Measurements from ENCODE around the gene RNU6-1. TPM values are rescaled to one million over a fixed set of nuclear protein-coding genes. Genes with fewer than 3 reads are reported as not detected.

Gene RNU6-1
- polyA plus RNA-seq, 2 donors: not detected

DNA sequence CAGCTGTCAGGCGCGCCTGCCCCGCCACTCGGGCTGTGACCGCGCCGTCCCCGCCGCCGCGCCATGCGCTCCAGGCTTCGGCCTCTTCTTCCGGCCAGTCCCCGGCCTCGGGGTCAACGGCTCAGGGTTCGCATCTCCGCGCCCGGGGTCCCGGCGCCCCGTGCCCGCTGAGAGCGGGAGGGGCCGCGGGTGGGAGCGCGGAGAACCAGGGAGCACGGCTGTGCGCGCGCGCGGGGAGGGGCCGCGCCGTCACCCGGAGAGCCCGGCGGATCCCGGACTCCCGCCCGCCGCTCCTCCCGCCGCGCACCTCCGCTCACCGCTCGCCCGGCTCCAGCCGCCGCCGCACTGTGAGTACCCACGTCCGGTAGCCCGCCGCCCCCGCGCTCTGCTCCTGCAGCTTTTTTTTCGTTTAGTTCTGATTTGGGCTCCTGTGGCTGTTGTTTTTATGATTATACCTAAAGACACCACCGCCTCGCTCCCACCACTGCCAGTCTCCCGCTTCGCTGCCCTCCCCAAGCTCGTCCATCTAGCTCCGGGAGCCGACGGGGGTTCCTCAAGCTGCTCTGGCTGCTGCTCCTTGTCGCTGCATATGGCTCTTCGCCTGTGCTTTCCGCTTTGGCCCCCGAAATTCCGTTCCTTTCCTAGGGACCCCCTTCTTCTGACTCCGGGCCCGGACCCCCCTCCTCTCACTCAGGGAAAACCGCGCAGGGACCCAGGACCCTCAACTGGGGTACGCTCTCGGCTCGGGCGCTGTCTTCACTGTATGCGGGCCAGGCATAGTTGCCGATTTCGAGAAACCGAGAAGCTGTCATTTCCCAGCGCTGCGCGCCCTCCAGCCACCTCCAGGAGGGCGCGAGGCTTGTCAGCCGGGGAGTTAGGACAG lies 16.3 kb downstream of the RNU6-1 start:
- peaks cover 29 to 63% of the 10 kb centered on the region in 2 donors for H3K27me3 ChIP-seq (ENCODE audit: control insufficient read depth in 1 of 2, insufficient read depth in 2 of 2, low read length in 2 of 2)
- H3K4me1 ChIP-seq (ENCODE audit: control insufficient read depth in 2 of 2, insufficient read depth in 2 of 2, low read length in 1 of 2): peaks cover 30 to 35% of the 10 kb centered on the region in 2 donors
- H3K9me3 ChIP-seq (ENCODE audit: control insufficient read depth in 2 of 2, insufficient read depth in 1 of 2, low read depth in 1 of 2, low read length in 1 of 2): peaks cover 3 to 10% of the 10 kb centered on the region in 2 donors
- WGBS, 2 donors: 3 to 4% methylated on average over 45 to 94 of the region's 94 CpGs
- no peaks in the 10 kb centered on the region for H3K36me3 ChIP-seq (ENCODE audit: control insufficient read depth in 2 of 2, insufficient read depth in 2 of 2, low read length in 1 of 2)
- no peak overlapping the region for H3K27ac ChIP-seq (ENCODE audit: low read depth in 2 of 2, low read length in 1 of 2)
- H3K4me3 ChIP-seq (ENCODE audit: low read depth in 1 of 2, low read length in 2 of 2): peak overlapping the region; percentile 25 to 47

DNA sequence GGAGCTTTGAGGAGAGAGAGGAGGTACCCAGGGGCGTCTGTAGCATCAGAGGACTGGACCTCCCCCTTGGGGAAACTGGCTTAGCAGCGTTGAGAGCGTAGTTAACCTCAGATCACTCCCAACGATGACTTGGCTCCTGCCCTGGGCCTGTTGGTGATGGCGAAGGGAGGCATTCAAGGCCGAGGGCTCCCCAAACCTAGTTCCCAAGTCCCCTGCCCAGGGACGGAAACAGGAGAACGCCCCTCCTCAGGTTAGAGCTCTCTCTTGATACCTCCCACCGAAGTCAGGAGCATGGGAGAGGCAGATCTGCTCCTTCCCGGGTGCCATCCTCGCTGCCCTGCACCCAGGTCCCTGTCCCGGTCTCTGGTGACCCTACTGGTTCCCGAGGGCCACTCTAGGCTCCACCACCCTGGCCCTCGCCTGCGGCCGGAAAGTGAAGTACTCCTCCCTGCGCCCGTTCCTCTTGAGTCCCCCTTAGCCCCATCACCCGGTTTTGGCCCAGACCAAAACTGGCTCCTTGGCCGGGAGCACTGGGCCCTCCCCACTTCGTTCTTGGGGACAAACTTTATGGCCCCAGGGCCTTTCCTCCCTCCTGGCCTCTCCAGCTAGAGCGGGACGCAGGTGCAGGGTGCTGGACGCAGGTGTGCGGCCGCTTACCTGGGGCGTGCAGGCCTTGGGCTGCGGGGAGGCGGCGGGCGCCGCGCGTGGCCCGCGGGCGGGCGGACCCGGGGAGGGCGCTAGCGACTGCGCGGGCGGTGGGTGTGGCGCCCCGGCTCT lies 17.1 kb downstream of the RNU6-1 start:
- 5 to 6% methylated on average over 29 to 46 of the region's 46 CpGs for WGBS, 2 donors
- Histone ChIP-seq H3K4me3 (ENCODE audit: low read depth in 1 of 2, low read length in 2 of 2) (peak overlapping the region in 1 of 2 donors; percentile 47), H3K4me1 (ENCODE audit: control insufficient read depth in 2 of 2, insufficient read depth in 2 of 2, low read length in 1 of 2) (peaks cover 22 to 28% of the 10 kb centered on the region in 2 donors), H3K27ac (ENCODE audit: low read depth in 2 of 2, low read length in 1 of 2) (no peak overlapping the region), H3K36me3 (ENCODE audit: control insufficient read depth in 2 of 2, insufficient read depth in 2 of 2, low read length in 1 of 2) (no peaks in the 10 kb centered on the region), H3K27me3 (ENCODE audit: control insufficient read depth in 1 of 2, insufficient read depth in 2 of 2, low read length in 2 of 2) (peaks cover 29 to 61% of the 10 kb centered on the region in 2 donors), H3K9me3 (ENCODE audit: control insufficient read depth in 2 of 2, insufficient read depth in 1 of 2, low read depth in 1 of 2, low read length in 1 of 2) (peaks cover 3 to 10% of the 10 kb centered on the region in 2 donors)

DNA sequence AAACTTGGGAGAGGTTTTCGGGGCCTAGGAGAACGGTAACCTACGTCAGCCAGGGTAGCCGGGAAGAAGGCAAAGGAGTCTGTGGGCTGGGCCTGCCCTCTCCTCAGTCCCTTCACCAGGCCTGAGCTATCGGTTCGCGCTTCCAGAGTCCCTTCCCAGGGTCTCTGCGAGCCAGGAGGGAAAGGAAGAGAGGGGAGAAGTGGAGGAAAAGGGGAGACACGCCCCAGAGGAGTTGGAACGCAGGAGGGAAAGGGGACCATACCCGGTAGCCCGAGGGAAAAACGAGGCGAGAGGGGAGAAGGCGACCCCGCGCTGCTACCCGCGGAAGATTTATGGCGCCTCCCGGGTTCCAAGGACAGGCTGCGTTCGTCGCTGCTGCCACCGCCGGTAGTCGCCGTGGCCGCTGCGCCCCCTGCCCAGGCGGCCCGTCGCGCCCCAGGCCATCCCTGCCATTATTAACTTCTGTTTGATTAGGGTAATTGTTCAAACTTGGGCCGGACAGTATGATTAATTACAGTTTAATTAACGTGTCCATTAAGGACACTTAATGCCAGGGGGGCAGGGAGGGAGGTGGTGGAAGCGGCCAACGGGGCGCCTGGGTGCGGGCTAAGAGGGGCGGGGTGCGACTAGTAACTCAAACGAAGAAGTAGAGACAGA lies 17.9 kb downstream of the RNU6-1 start:
- 3% methylated on average over 40 to 43 of the region's 43 CpGs for WGBS, 2 donors
- peaks cover 3 to 10% of the 10 kb centered on the region in 2 donors for H3K9me3 ChIP-seq (ENCODE audit: control insufficient read depth in 2 of 2, insufficient read depth in 1 of 2, low read depth in 1 of 2, low read length in 1 of 2)
- H3K4me3 ChIP-seq (ENCODE audit: low read depth in 1 of 2, low read length in 2 of 2): no peak overlapping the region
- H3K27me3 ChIP-seq (ENCODE audit: control insufficient read depth in 1 of 2, insufficient read depth in 2 of 2, low read length in 2 of 2): peaks cover 29 to 54% of the 10 kb centered on the region in 2 donors
- peaks cover 19 to 25% of the 10 kb centered on the region in 2 donors for H3K4me1 ChIP-seq (ENCODE audit: control insufficient read depth in 2 of 2, insufficient read depth in 2 of 2, low read length in 1 of 2)
- no peaks in the 10 kb centered on the region for H3K36me3 ChIP-seq (ENCODE audit: control insufficient read depth in 2 of 2, insufficient read depth in 2 of 2, low read length in 1 of 2)
- no peak overlapping the region for H3K27ac ChIP-seq (ENCODE audit: low read depth in 2 of 2, low read length in 1 of 2)

DNA sequence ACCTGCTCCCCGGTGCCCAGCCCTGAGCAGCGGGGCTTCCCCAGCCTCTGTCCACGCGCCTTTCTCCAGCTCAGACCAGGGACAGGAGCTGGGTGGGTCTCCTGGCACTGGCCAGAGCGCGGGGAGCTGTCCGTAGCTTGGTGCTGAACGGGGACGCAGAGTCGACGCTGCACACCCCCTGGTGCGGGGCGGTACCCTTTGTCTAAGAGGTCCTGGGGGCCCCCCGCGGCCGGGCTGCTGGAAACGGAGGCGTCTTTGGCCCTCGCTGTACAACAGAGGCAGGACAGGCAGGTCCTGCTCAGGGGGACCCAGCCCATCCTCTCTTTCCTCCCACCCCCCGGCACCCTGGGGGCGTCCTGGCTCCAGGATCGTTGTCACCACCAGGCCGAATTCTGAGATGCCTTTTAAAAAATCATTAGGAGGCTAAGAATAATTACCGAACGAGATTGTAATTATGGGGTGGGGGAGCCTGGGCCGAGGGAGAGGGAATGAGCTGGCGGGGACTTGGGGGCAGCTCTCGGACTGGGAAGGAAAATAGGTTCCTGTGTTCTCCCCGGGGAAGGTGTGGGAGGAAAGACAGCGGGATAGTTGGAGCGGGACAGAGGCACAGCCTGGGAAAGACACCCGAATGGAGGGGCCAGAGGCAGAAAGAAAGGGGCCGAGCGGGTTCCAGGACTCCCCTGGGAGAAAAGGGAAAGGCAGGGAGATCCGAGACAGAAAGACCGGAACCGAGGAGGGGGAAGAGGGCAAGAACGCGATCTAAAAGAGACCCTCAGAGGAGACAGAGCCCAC lies 18.7 kb downstream of the RNU6-1 start:
- Histone ChIP-seq H3K9me3 (ENCODE audit: control insufficient read depth in 2 of 2, insufficient read depth in 1 of 2, low read depth in 1 of 2, low read length in 1 of 2) (peaks cover 1 to 7% of the 10 kb centered on the region in 2 donors), H3K4me1 (ENCODE audit: control insufficient read depth in 2 of 2, insufficient read depth in 2 of 2, low read length in 1 of 2) (peaks cover 16 to 20% of the 10 kb centered on the region in 2 donors), H3K27me3 (ENCODE audit: control insufficient read depth in 1 of 2, insufficient read depth in 2 of 2, low read length in 2 of 2) (peaks cover 27 to 47% of the 10 kb centered on the region in 2 donors), H3K36me3 (ENCODE audit: control insufficient read depth in 2 of 2, insufficient read depth in 2 of 2, low read length in 1 of 2) (no peaks in the 10 kb centered on the region), H3K4me3 (ENCODE audit: low read depth in 1 of 2, low read length in 2 of 2) (no peak overlapping the region), H3K27ac (ENCODE audit: low read depth in 2 of 2, low read length in 1 of 2) (no peak overlapping the region)
- WGBS, 2 donors: 7% methylated on average over 39 of the region's 39 CpGs

DNA sequence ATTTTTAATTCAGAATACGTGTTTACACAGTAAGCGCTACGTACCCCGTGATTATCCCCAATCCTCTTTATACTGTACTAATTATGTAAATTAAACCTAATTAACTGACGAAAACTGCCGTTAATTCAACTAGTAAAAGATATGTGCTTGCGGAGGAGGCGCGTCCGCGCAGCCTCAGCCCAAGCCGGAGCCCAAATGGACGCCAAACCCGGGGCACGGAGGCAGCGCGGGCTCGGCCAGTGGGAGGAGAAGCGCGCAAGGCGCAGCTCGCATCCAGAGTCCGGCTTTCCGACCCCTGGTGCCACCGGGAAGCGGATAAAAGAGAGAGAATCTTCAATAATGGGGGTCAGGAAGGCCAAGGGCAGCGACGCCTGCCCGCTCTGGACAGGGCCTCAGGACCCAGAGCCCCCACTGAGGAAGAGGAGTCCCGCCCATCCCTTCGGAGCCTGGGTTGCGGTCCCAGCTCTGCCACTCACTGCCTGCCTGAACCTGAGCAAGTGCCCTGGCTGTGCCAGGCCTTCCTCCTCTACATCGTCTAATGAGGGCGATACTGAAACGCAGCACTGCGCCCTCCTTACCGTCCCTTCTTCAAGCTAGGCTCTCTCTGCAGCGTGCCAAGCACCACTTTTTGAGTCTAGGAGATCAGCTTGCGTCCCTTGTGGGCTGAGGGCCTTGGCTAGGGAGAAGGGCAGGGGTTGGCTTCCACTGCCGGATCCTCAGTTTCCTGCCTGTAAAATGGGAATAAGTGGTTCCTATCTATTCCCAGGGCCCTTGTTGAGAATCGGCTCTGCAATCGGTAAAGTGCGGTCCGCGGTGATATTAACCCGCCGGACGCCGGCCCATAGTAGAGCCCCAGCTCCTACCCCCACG lies 19.5 kb downstream of the RNU6-1 start:
- no peak overlapping the region for H3K4me3 ChIP-seq (ENCODE audit: low read depth in 1 of 2, low read length in 2 of 2)
- peaks cover 21 to 43% of the 10 kb centered on the region in 2 donors for H3K27me3 ChIP-seq (ENCODE audit: control insufficient read depth in 1 of 2, insufficient read depth in 2 of 2, low read length in 2 of 2)
- 12 to 14% methylated on average over 50 of the region's 50 CpGs for WGBS, 2 donors
- peaks cover 11 to 12% of the 10 kb centered on the region in 2 donors for H3K4me1 ChIP-seq (ENCODE audit: control insufficient read depth in 2 of 2, insufficient read depth in 2 of 2, low read length in 1 of 2)
- no peak overlapping the region for H3K27ac ChIP-seq (ENCODE audit: low read depth in 2 of 2, low read length in 1 of 2)
- H3K36me3 ChIP-seq (ENCODE audit: control insufficient read depth in 2 of 2, insufficient read depth in 2 of 2, low read length in 1 of 2): no peaks in the 10 kb centered on the region
- peaks cover 0 to 2% of the 10 kb centered on the region in 2 donors for H3K9me3 ChIP-seq (ENCODE audit: control insufficient read depth in 2 of 2, insufficient read depth in 1 of 2, low read depth in 1 of 2, low read length in 1 of 2)

DNA sequence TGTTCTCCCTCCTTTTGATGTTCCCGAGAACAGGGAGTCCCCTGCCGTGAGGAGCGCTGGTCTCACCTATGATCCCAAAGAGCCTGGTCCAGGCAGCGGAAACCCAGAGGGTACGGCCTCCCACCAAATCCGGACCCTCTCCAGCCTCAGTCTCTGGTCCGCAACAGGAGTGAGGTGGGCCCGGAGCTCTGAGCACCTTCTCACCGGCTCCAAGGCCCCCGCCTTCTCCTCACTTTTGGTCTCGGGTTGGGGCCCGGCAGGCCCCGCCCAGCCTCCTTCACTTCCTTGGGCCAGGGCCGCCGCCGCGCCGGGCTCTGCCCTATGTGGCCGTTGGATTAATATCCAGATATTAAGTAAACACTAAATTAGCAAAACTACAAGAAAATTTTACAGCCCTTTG lies 20.2 kb downstream of the RNU6-1 start:
- H3K36me3 ChIP-seq (ENCODE audit: control insufficient read depth in 2 of 2, insufficient read depth in 2 of 2, low read length in 1 of 2): no peaks in the 10 kb centered on the region
- 18 to 20% methylated on average over 16 to 19 of the region's 19 CpGs for WGBS, 2 donors
- peaks cover 16 to 41% of the 10 kb centered on the region in 2 donors for H3K27me3 ChIP-seq (ENCODE audit: control insufficient read depth in 1 of 2, insufficient read depth in 2 of 2, low read length in 2 of 2)
- no peak overlapping the region for H3K27ac ChIP-seq (ENCODE audit: low read depth in 2 of 2, low read length in 1 of 2)
- peaks cover 0 to 8% of the 10 kb centered on the region in 2 donors for H3K9me3 ChIP-seq (ENCODE audit: control insufficient read depth in 2 of 2, insufficient read depth in 1 of 2, low read depth in 1 of 2, low read length in 1 of 2)
- H3K4me1 ChIP-seq (ENCODE audit: control insufficient read depth in 2 of 2, insufficient read depth in 2 of 2, low read length in 1 of 2): peaks cover 10 to 11% of the 10 kb centered on the region in 2 donors
- no peak overlapping the region for H3K4me3 ChIP-seq (ENCODE audit: low read depth in 1 of 2, low read length in 2 of 2)

DNA sequence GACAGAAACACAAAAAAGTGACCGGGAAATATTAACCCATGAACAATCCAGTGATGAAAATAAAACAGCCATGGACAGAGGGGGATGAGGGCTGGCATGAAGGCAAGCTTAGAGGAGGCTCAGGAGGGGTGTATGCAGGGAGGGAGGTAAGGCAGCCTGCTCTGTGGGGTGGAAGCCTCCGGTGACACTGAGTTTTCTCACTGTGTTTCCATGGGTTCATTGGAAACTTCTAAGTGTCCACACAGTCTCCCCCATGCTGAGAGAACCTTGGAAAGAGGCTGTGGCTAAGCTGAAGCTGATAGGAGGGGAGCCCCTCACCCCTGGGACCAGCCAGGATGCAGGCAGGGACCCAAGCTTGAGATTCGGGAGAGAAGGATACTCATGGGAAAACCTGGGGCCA lies 21.4 kb downstream of the RNU6-1 start:
- WGBS, 2 donors: 76 to 80% methylated on average over 3 of the region's 3 CpGs
- Histone ChIP-seq H3K36me3 (ENCODE audit: control insufficient read depth in 2 of 2, insufficient read depth in 2 of 2, low read length in 1 of 2) (no peaks in the 10 kb centered on the region), H3K27me3 (ENCODE audit: control insufficient read depth in 1 of 2, insufficient read depth in 2 of 2, low read length in 2 of 2) (peaks cover 16 to 33% of the 10 kb centered on the region in 2 donors), H3K4me1 (ENCODE audit: control insufficient read depth in 2 of 2, insufficient read depth in 2 of 2, low read length in 1 of 2) (peaks cover 6 to 9% of the 10 kb centered on the region in 2 donors), H3K4me3 (ENCODE audit: low read depth in 1 of 2, low read length in 2 of 2) (no peak overlapping the region), H3K9me3 (ENCODE audit: control insufficient read depth in 2 of 2, insufficient read depth in 1 of 2, low read depth in 1 of 2, low read length in 1 of 2) (peaks cover 0 to 8% of the 10 kb centered on the region in 2 donors), H3K27ac (ENCODE audit: low read depth in 2 of 2, low read length in 1 of 2) (no peak overlapping the region)

DNA sequence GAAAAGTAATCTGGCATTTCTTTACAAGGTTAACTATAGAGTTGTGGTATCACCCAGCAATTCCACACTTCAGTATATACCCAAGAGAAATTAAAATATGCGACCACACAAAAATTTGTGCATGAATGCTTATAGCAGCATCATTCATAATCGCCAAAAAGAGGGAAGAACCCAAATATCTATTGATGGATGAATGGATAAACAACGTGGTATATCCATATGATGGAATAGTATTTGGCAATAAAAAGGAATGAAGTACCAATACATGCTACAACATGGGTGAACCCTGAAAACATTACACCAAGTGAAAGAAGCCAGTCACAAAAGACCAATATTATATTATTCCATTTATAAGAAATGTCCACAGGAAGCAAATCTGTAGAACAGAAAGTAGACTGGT lies 23.2 kb downstream of the RNU6-1 start:
- H3K4me3 ChIP-seq (ENCODE audit: low read depth in 1 of 2, low read length in 2 of 2): no peak overlapping the region
- H3K36me3 ChIP-seq (ENCODE audit: control insufficient read depth in 2 of 2, insufficient read depth in 2 of 2, low read length in 1 of 2): no peaks in the 10 kb centered on the region
- H3K4me1 ChIP-seq (ENCODE audit: control insufficient read depth in 2 of 2, insufficient read depth in 2 of 2, low read length in 1 of 2): no peaks in the 10 kb centered on the region
- H3K27me3 ChIP-seq (ENCODE audit: control insufficient read depth in 1 of 2, insufficient read depth in 2 of 2, low read length in 2 of 2): peaks cover 5 to 18% of the 10 kb centered on the region in 2 donors
- H3K9me3 ChIP-seq (ENCODE audit: control insufficient read depth in 2 of 2, insufficient read depth in 1 of 2, low read depth in 1 of 2, low read length in 1 of 2): peaks cover 0 to 8% of the 10 kb centered on the region in 2 donors
- H3K27ac ChIP-seq (ENCODE audit: low read depth in 2 of 2, low read length in 1 of 2): no peak overlapping the region
- 95% methylated on average over 3 of the region's 3 CpGs for WGBS, 2 donors

Data from esophagus (tissue), 2 donors.